Vagina (tissue), 2 donors: ENCODE data around the gene ARID1B. TPM values are rescaled to one million over a fixed set of nuclear protein-coding genes. Genes with fewer than 3 reads are reported as not detected.
A peak's percentile ranks its signal among the peaks of the same experiment; 100 is the strongest.

ENCODE experiments used
- DNase-seq, 2 donors: peaks; one replicate each; pipeline ENCODE4 v3.0.0-alpha.2; 2017; ENCODE audit errors: extremely low spot score in 2 of 2
- H3K27ac ChIP-seq: fragments of 200-600 bp; sonication (generic); one replicate; pipeline ENCODE4 v1.5.1; 2019
- H3K27me3 ChIP-seq: fragments of 200-600 bp; sonication (generic); one replicate; pipeline ENCODE4 v1.5.1; 2019
- H3K36me3 ChIP-seq, 2 donors: fragments of 200-600 bp; sonication (generic); one replicate each; pipeline ENCODE4 v1.5.1; 2017 to 2019
- H3K4me1 ChIP-seq: fragments of 200-600 bp; sonication (generic); one replicate; pipeline ENCODE4 v1.5.1; 2019
- H3K4me3 ChIP-seq, 2 donors: fragments of 200-600 bp; sonication (generic); 1 replicate in 1 of 2; 2 replicates in 1 of 2; pipeline ENCODE4 v1.5.1; 2016 to 2019
- H3K9me3 ChIP-seq: fragments of 200-600 bp; sonication (generic); one replicate; pipeline ENCODE4 v1.5.1; 2019
- CTCF ChIP-seq, 3 experiments: fragments of 450-650 bp in 2 of 3; fragments of 200-600 bp in 1 of 3; sonication (generic) in 1 of 3; IDR thresholded peaks; one replicate each; pipeline ENCODE4 v1.5.1; 2017 to 2019; ENCODE audit warnings: antibody characterized with exemption in 3 of 3, mild to moderate bottlenecking in 2 of 3, moderate library complexity in 2 of 3
- POLR2A ChIP-seq, 2 donors: fragments of 450-650 bp; IDR thresholded peaks; one replicate each; pipeline ENCODE4 v1.6.1; 2017; ENCODE audit warnings: antibody characterized with exemption in 2 of 2, mild to moderate bottlenecking in 2 of 2, moderate library complexity in 2 of 2
- POLR2AphosphoS5 ChIP-seq, 2 donors: sonication (generic); formaldehyde crosslinking; IDR thresholded peaks; one replicate each; pipeline ENCODE4 v1.9.0; 2017; ENCODE audit warnings: antibody characterized with exemption in 2 of 2, mild to moderate bottlenecking in 2 of 2, low read depth in 1 of 2; ENCODE audit not compliant: insufficient read depth in 1 of 2
- intact Hi-C: fragments of 100-400 bp; cut with DNase I; formaldehyde crosslinking; loops from one replicate; pipeline ENCODE4 v1.15.1; 2023
- total RNA-seq: library from RNA; depleted of rRNA; stranded (reverse); fragments of >200 nt; gene quantifications from one replicate; pipeline ENCODE4 v1.2.3, GENCODE V29; 2016

ARID1B gene
- total RNA-seq, 1 donor from 2014 or later: 141 TPM

GRCh38 chr6:157020398-157020797 is 243.2 kb downstream of the ARID1B start:
- H3K27ac ChIP-seq: peak overlapping the region; percentile 98
- no peaks in the 10 kb centered on the region for H3K36me3 ChIP-seq
- H3K4me3 ChIP-seq: peak overlapping the region; percentile 78 to 90
- no peak for DNase-seq
- H3K27me3 ChIP-seq: no peaks in the 10 kb centered on the region
- no peaks in the 10 kb centered on the region for H3K9me3 ChIP-seq
- intact Hi-C loops: loop anchor here (2.0 kb wide), 1 partner anchor 242 kb away; no protein-coding TSS in a partner anchor
- H3K4me1 ChIP-seq: peaks cover 52% of the 10 kb centered on the region
- TF ChIP-seq CTCF (IDR thresholded peaks at IDR 0.05): no peak
- TF ChIP-seq POLR2A (IDR thresholded peaks at IDR 0.05): no peak
- no peak for TF ChIP-seq POLR2AphosphoS5 (IDR thresholded peaks at IDR 0.05; ENCODE audit: insufficient read depth in 1 of 2, low read depth in 1 of 2)

GRCh38 chr6:157020881-157021343 is 243.7 kb downstream of the ARID1B start:
- H3K4me1 ChIP-seq: peaks cover 55% of the 10 kb centered on the region
- DNase-seq: peak in 1 of 2 donors; percentile 91
- peak overlapping the region; percentile 98 for H3K27ac ChIP-seq
- no peaks in the 10 kb centered on the region for H3K36me3 ChIP-seq
- intact Hi-C loops: loop anchor here (2.0 kb wide), 1 partner anchor 242 kb away; no protein-coding TSS in a partner anchor
- no peaks in the 10 kb centered on the region for H3K27me3 ChIP-seq
- TF ChIP-seq POLR2AphosphoS5 (IDR thresholded peaks at IDR 0.05; ENCODE audit: insufficient read depth in 1 of 2, low read depth in 1 of 2): no peak
- no peak for TF ChIP-seq CTCF (IDR thresholded peaks at IDR 0.05)
- no peak for TF ChIP-seq POLR2A (IDR thresholded peaks at IDR 0.05)
- H3K9me3 ChIP-seq: no peaks in the 10 kb centered on the region
- peak overlapping the region; percentile 78 to 90 for H3K4me3 ChIP-seq

- intact Hi-C loops: loop anchor here (2.0 kb wide), 1 partner anchor 243 kb away; no protein-coding TSS in a partner anchor
- Histone ChIP-seq H3K27me3 (no peaks in the 10 kb centered on the region), H3K4me3 (peak overlapping the region; percentile 78 to 90), H3K4me1 (peaks cover 55% of the 10 kb centered on the region), H3K36me3 (no peaks in the 10 kb centered on the region), H3K9me3 (no peaks in the 10 kb centered on the region), H3K27ac (peak overlapping the region; percentile 98)
- TF ChIP-seq POLR2A (IDR thresholded peaks at IDR 0.05): peak; percentile 59 to 93
- TF ChIP-seq POLR2AphosphoS5 (IDR thresholded peaks at IDR 0.05; ENCODE audit: insufficient read depth in 1 of 2, low read depth in 1 of 2): peak; percentile 62 to 97
- TF ChIP-seq CTCF (IDR thresholded peaks at IDR 0.05): peak in 1 of 3 experiments; percentile 20
- peak in 1 of 2 donors; percentile 95 for DNase-seq
Measured at GRCh38 chr6:157021344-157021992, 244.3 kb downstream of the ARID1B start.

- no peaks in the 10 kb centered on the region for H3K27me3 ChIP-seq
- H3K4me3 ChIP-seq: peak overlapping the region; percentile 78 to 90
- peak overlapping the region; percentile 98 for H3K27ac ChIP-seq
- DNase-seq: peak; percentile 97
- TF ChIP-seq CTCF (IDR thresholded peaks at IDR 0.05) (no peak), POLR2AphosphoS5 (IDR thresholded peaks at IDR 0.05; ENCODE audit: insufficient read depth in 1 of 2, low read depth in 1 of 2) (peak in 1 of 2 donors; percentile 71), POLR2A (IDR thresholded peaks at IDR 0.05) (peak in 1 of 2 donors; percentile 64)
- intact Hi-C loops: loop anchor here (2.0 kb wide), 1 partner anchor 243 kb away; no protein-coding TSS in a partner anchor
- peaks cover 55% of the 10 kb centered on the region for H3K4me1 ChIP-seq
- no peaks in the 10 kb centered on the region for H3K9me3 ChIP-seq
- no peaks in the 10 kb centered on the region for H3K36me3 ChIP-seq
Measured at GRCh38 chr6:157021993-157022740, 245.0 kb downstream of the ARID1B start.
